AG04449 (cell line): ENCODE data around the gene C1orf94.

ENCODE experiments used
- CTCF ChIA-PET: fragments of 350-600 bp; formaldehyde crosslinking; extraction: SDS; loops from one replicate; lab custom pipeline; 2021; ENCODE audit warnings: antibody characterized with exemption; lab: Yijun Ruan, JAX
- POLR2A ChIA-PET: fragments of 400-600, 350-600 bp; formaldehyde crosslinking; extraction: SDS; loops from one replicate; lab custom pipeline; 2020; ENCODE audit warnings: antibody characterized with exemption, inconsistent platforms; lab: Yijun Ruan, JAX
- DNase-seq: peaks from one replicate; pipeline ENCODE4 v3.0.0-alpha.2; 2010; ENCODE audit warnings: low read depth, low spot score
- H3K4me3 ChIP-seq: 2 replicates; pipeline ENCODE4 v1.5.1; 2011; ENCODE audit warnings: low read depth, mild to moderate bottlenecking, control low read depth, low read length
- CTCF ChIP-seq: IDR thresholded peaks from one replicate; pipeline ENCODE4 v1.5.1; 2011; ENCODE audit warnings: mild to moderate bottlenecking, moderate library complexity, low read length, control low read depth, inconsistent platforms; ENCODE audit not compliant: insufficient read depth; ENCODE audit errors: missing control alignments

Gene C1orf94

GRCh38 chr1:34190692-34191091 lies 14.0 kb downstream of the C1orf94 start:
- H3K4me3 ChIP-seq: no peak overlapping the region
- CTCF ChIA-PET: no interaction called here
- no peak for DNase-seq
- POLR2A ChIA-PET: no interaction called here
- no peak for TF ChIP-seq CTCF

GRCh38 chr1:34192621-34193020 lies 15.9 kb downstream of the C1orf94 start:
- no peak for TF ChIP-seq CTCF
- ChIA-PET POLR2A (no interaction called here), CTCF (no interaction called here)
- no peak overlapping the region for H3K4me3 ChIP-seq
- no peak for DNase-seq

GRCh38 chr1:34199927-34200326 lies 23.2 kb downstream of the C1orf94 start:
- no peak for DNase-seq
- no peak for TF ChIP-seq CTCF
- POLR2A ChIA-PET: no interaction called here
- CTCF ChIA-PET: no interaction called here
- no peak overlapping the region for H3K4me3 ChIP-seq

- ChIA-PET CTCF (no interaction called here), POLR2A (no interaction called here)
- no peak for TF ChIP-seq CTCF
- no peak for DNase-seq
- no peak overlapping the region for H3K4me3 ChIP-seq
Observed at GRCh38 chr1:34212673-34213072, 36.0 kb downstream of the C1orf94 start.

GRCh38 chr1:34213956-34214355 lies 37.2 kb downstream of the C1orf94 start:
- ChIA-PET CTCF (no interaction called here), POLR2A (no interaction called here)
- no peak overlapping the region for H3K4me3 ChIP-seq
- no peak for TF ChIP-seq CTCF
- no peak for DNase-seq

GRCh38 chr1:34231441-34231840 lies 54.7 kb downstream of the C1orf94 start:
- no peak for TF ChIP-seq CTCF
- no peak overlapping the region for H3K4me3 ChIP-seq
- POLR2A ChIA-PET: no interaction called here
- CTCF ChIA-PET: no interaction called here
- no peak for DNase-seq
